Measurements from ENCODE around the gene CDC14A.

DNA sequence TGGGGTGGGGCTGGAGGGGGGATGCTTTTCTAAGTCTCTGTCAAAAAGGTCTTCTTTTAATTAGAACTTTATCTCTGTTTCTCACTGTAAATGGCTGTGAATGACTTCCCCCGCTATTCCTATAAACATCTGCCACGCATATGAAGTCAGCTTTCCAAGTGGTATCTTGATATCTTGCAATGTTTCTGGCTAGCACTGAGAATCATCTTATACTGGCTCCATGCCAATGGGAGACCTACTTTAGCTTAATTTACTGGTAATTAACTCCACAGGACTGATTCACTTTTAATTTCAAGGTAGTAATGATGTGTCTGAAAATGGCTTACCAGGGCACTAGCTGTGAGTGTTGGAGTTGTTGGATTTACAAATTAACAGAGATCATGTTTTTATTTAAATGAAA lies 190.0 kb downstream of the CDC14A start:
- TF ChIP-seq, protein P1, sequence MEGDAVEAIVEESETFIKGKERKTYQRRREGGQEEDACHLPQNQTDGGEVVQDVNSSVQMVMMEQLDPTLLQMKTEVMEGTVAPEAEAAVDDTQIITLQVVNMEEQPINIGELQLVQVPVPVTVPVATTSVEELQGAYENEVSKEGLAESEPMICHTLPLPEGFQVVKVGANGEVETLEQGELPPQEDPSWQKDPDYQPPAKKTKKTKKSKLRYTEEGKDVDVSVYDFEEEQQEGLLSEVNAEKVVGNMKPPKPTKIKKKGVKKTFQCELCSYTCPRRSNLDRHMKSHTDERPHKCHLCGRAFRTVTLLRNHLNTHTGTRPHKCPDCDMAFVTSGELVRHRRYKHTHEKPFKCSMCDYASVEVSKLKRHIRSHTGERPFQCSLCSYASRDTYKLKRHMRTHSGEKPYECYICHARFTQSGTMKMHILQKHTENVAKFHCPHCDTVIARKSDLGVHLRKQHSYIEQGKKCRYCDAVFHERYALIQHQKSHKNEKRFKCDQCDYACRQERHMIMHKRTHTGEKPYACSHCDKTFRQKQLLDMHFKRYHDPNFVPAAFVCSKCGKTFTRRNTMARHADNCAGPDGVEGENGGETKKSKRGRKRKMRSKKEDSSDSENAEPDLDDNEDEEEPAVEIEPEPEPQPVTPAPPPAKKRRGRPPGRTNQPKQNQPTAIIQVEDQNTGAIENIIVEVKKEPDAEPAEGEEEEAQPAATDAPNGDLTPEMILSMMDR (IDR thresholded peaks at IDR 0.05), result no peak
- no peak for TF ChIP-seq POLR2AphosphoS5 (IDR thresholded peaks at IDR 0.05)
